HepG2 (cell line): ENCODE data around the gene MYO7B. TPM values are rescaled to one million over a fixed set of nuclear protein-coding genes. Genes with fewer than 3 reads are reported as not detected.

Experiments used
- ATF4 ChIP-seq, 2 experiments: fragments of 450-650 bp in 1 of 2; sonication (generic) in 1 of 2; formaldehyde crosslinking; IDR thresholded peaks; 2 replicates each; pipeline versions ENCODE4 v1.5.0 to v1.8.0; 2020 to 2022; ENCODE audit warnings: mild to moderate bottlenecking in 1 of 2, missing genetic modification reagents in 1 of 2
- BRF2 ChIP-seq: sonication (generic); formaldehyde crosslinking; IDR thresholded peaks from 2 replicates; pipeline ENCODE4 v1.8.1; 2022; ENCODE audit warnings: mild to moderate bottlenecking, missing genetic modification reagents
- ESRRA ChIP-seq: sonication (generic); formaldehyde crosslinking; IDR thresholded peaks from 2 replicates; pipeline ENCODE4 v1.5.1; 2020; ENCODE audit warnings: mild to moderate bottlenecking, low read depth, missing genetic modification reagents
- FOSL1 ChIP-seq: sonication (generic); formaldehyde crosslinking; IDR thresholded peaks from 2 replicates; pipeline ENCODE4 v1.9.0; 2021; ENCODE audit warnings: missing genetic modification reagents, borderline replicate concordance
- HMG20A ChIP-seq: IDR thresholded peaks from 2 replicates; pipeline ENCODE4 v1.6.1; 2016; ENCODE audit warnings: borderline replicate concordance
- KDM4B ChIP-seq: sonication (generic); formaldehyde crosslinking; IDR thresholded peaks from 2 replicates; pipeline ENCODE4 v1.4.0; 2020; ENCODE audit warnings: missing genetic modification reagents
- MAX ChIP-seq: IDR thresholded peaks from 2 replicates; pipeline ENCODE4 v1.6.1; 2012; ENCODE audit warnings: inconsistent platforms
- NR2F2 ChIP-seq: IDR thresholded peaks from 2 replicates; pipeline ENCODE4 v1.6.1; 2012; ENCODE audit warnings: low read depth, inconsistent platforms, borderline replicate concordance
- PAF1 ChIP-seq: IDR thresholded peaks from 2 replicates; pipeline ENCODE4 v1.6.1; 2016; ENCODE audit warnings: missing genetic modification reagents, missing compliant biosample characterization
- RELA ChIP-seq: sonication (generic); formaldehyde crosslinking; IDR thresholded peaks from 2 replicates; pipeline ENCODE4 v1.4.0; 2020; ENCODE audit warnings: missing genetic modification reagents
- RFXANK ChIP-seq: IDR thresholded peaks from 2 replicates; pipeline ENCODE4 v1.6.1; 2016
- SKI ChIP-seq: fragments of 450-650 bp; IDR thresholded peaks from one replicate; pipeline ENCODE4 v1.6.1; 2018; ENCODE audit warnings: mild to moderate bottlenecking; ENCODE audit not compliant: partially characterized antibody
- SP140L ChIP-seq: sonication (generic); formaldehyde crosslinking; IDR thresholded peaks from 2 replicates; pipeline ENCODE4 v1.4.0; 2020; ENCODE audit warnings: missing genetic modification reagents, borderline replicate concordance
- SPEN ChIP-seq: sonication (generic); formaldehyde crosslinking; IDR thresholded peaks from 2 replicates; pipeline ENCODE4 v1.5.1; 2020; ENCODE audit warnings: low read depth, mild to moderate bottlenecking, missing genetic modification reagents
- STAG1 ChIP-seq: sonication (generic); formaldehyde crosslinking; IDR thresholded peaks from 2 replicates; pipeline ENCODE4 v1.4.0; 2020; ENCODE audit warnings: missing genetic modification reagents
- TCF7 ChIP-seq: sonication (generic); IDR thresholded peaks from 2 replicates; pipeline ENCODE4 v1.6.1; 2016; ENCODE audit warnings: antibody characterized with exemption, low read depth
- TOPORS ChIP-seq: sonication (generic); formaldehyde crosslinking; IDR thresholded peaks from 2 replicates; pipeline ENCODE4 v1.8.0; 2023; ENCODE audit warnings: mild to moderate bottlenecking, missing genetic modification reagents
- YEATS2 ChIP-seq: sonication (generic); formaldehyde crosslinking; IDR thresholded peaks from 2 replicates; pipeline ENCODE4 v1.4.0; 2020; ENCODE audit warnings: missing genetic modification reagents, borderline replicate concordance
- ZC3H4 ChIP-seq: sonication (generic); formaldehyde crosslinking; IDR thresholded peaks from 2 replicates; pipeline ENCODE4 v1.4.0; 2020; ENCODE audit warnings: missing genetic modification reagents, borderline replicate concordance
- ZFP37 ChIP-seq: sonication (generic); formaldehyde crosslinking; IDR thresholded peaks from 2 replicates; pipeline ENCODE4 v1.4.0; 2020; ENCODE audit warnings: missing genetic modification reagents, borderline replicate concordance
- ZNF17 ChIP-seq: sonication (generic); formaldehyde crosslinking; IDR thresholded peaks from 2 replicates; pipeline ENCODE4 v1.5.0; 2020; ENCODE audit warnings: mild to moderate bottlenecking, missing genetic modification reagents
- ZNF225 ChIP-seq: sonication (generic); formaldehyde crosslinking; IDR thresholded peaks from 2 replicates; pipeline ENCODE4 v1.4.0; 2020; ENCODE audit warnings: mild to moderate bottlenecking, missing genetic modification reagents
- ZNF292 ChIP-seq: sonication (generic); formaldehyde crosslinking; IDR thresholded peaks from 2 replicates; pipeline ENCODE4 v1.8.1; 2022; ENCODE audit warnings: mild to moderate bottlenecking, low read depth, missing genetic modification reagents, borderline replicate concordance
- ZNF329 ChIP-seq: sonication (generic); formaldehyde crosslinking; IDR thresholded peaks from 2 replicates; pipeline ENCODE4 v1.9.0; 2021; ENCODE audit warnings: low read depth, mild to moderate bottlenecking, missing genetic modification reagents
- ZNF552 ChIP-seq: sonication (generic); formaldehyde crosslinking; IDR thresholded peaks from 2 replicates; pipeline ENCODE4 v1.9.0; 2022; ENCODE audit warnings: missing genetic modification reagents, mild to moderate bottlenecking, borderline replicate concordance
- ZNF570 ChIP-seq: sonication (generic); formaldehyde crosslinking; IDR thresholded peaks from 2 replicates; pipeline ENCODE4 v1.4.0; 2020; ENCODE audit warnings: mild to moderate bottlenecking, missing genetic modification reagents, borderline replicate concordance
- ZNF724P ChIP-seq: sonication (generic); formaldehyde crosslinking; IDR thresholded peaks from 2 replicates; pipeline ENCODE4 v1.8.0; 2022; ENCODE audit warnings: missing genetic modification reagents, borderline replicate concordance
- ZNF788 ChIP-seq: sonication (generic); formaldehyde crosslinking; IDR thresholded peaks from 2 replicates; pipeline ENCODE4 v1.5.0; 2020; ENCODE audit warnings: mild to moderate bottlenecking, missing genetic modification reagents, borderline replicate concordance
- polyA plus RNA-seq, 8 experiments: library from polyadenylated mRNA; depleted of rRNA in 3 of 8; stranded (reverse) in 7 of 8; unstranded in 1 of 8; fragments of >200 nt; fragmentation: Illumina TruSeq in 4 of 8; extraction: Trizol in 4 of 8; gene quantifications; 2 replicates each; pipeline versions ENCODE4 v1.2.1 to v1.2.3, GENCODE V29; 2011 to 2016; ENCODE audit warnings: low read depth in 4 of 8, missing spikeins in 1 of 8, mixed read lengths in 1 of 8; ENCODE audit not compliant: insufficient read depth in 1 of 8
- total RNA-seq, 5 experiments: library from RNA; depleted of rRNA; stranded (reverse); fragments of >200 nt; fragmentation: Illumina TruSeq; extraction: Trizol; gene quantifications; 2 replicates each; pipeline ENCODE4 v1.2.3, GENCODE V29; 2016; ENCODE audit warnings: low read depth in 1 of 5
- TF ChIP-seq, protein P1 (sequence below): IDR thresholded peaks from 2 replicates; pipeline ENCODE4 v1.6.1; 2016

The MYO7B gene
- total and polyA plus RNA-seq, 2 of the 13 experiments (the other 11 are each of a cell fraction or from before 2014, with no cell fraction given): not detected

- TF ChIP-seq ATF4 (CRISPR knock-in tag; IDR thresholded peaks at IDR 0.05) (no peak), STAG1 (peak; percentile 99), ZC3H4 (no peak), BRF2 (no peak), RFXANK (CRISPR knock-in tag) (no peak), RELA (peak; percentile 84; the same call in 1 of the 2 replicates), FOSL1 (no peak), ZNF788 (CRISPR knock-in tag) (no peak; the same call in 1 of the 2 replicates), ESRRA (no peak), SKI (no peak), ZNF552 (CRISPR knock-in tag) (no peak), MAX (no peak; the same call in 1 of the 2 replicates), YEATS2 (no peak), PAF1 (CRISPR knock-in tag) (no peak), KDM4B (CRISPR knock-in tag) (peak; percentile 70; the same call in 1 of the 2 replicates), TCF7 (no peak), ZNF724P (no peak), SPEN (CRISPR knock-in tag) (peak; percentile 64; the same call in 1 of the 2 replicates), TOPORS (CRISPR knock-in tag) (peak; percentile 51; the same call in 1 of the 2 replicates), HMG20A (CRISPR knock-in tag) (no peak), ZNF329 (no peak), ZNF225 (CRISPR knock-in tag) (no peak), ZNF292 (CRISPR knock-in tag) (no peak), ZFP37 (no peak), NR2F2 (no peak), ZNF17 (CRISPR knock-in tag) (no peak), SP140L (CRISPR knock-in tag) (no peak), ZNF570 (no peak)
- TF ChIP-seq, protein P1, sequence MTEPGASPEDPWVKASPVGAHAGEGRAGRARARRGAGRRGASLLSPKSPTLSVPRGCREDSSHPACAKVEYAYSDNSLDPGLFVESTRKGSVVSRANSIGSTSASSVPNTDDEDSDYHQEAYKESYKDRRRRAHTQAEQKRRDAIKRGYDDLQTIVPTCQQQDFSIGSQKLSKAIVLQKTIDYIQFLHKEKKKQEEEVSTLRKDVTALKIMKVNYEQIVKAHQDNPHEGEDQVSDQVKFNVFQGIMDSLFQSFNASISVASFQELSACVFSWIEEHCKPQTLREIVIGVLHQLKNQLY (CRISPR knock-in tag): no peak
These were observed 55.9 kb downstream of the MYO7B start (continued) for GRCh38 chr2:127591221-127591923.
